Sigmoid colon (tissue), 4 donors: ENCODE results near the gene SLC22A1.

ENCODE experiments used
- CTCF ChIP-seq, 4 experiments: fragments of 450-650 bp in 3 of 4; fragments of 200-600 bp in 1 of 4; IDR thresholded peaks; one replicate each; pipeline ENCODE4 v1.5.1; 2016 to 2019; ENCODE audit warnings: antibody characterized with exemption in 4 of 4, mild to moderate bottlenecking in 3 of 4, moderate library complexity in 2 of 4
- EP300 ChIP-seq, 4 donors: sonication (generic); formaldehyde crosslinking; IDR thresholded peaks; one replicate each; pipeline ENCODE4 v1.6.1; 2017; ENCODE audit warnings: antibody characterized with exemption in 4 of 4
- POLR2A ChIP-seq, 2 donors: fragments of 450-650 bp; IDR thresholded peaks; one replicate each; pipeline ENCODE4 v1.6.1; 2016; ENCODE audit warnings: antibody characterized with exemption in 2 of 2, mild to moderate bottlenecking in 2 of 2, moderate library complexity in 2 of 2
- POLR2AphosphoS5 ChIP-seq, 4 donors: sonication (generic); formaldehyde crosslinking; IDR thresholded peaks; one replicate each; pipeline ENCODE4 v1.6.1; 2017; ENCODE audit warnings: antibody characterized with exemption in 4 of 4

- TF ChIP-seq CTCF (IDR thresholded peaks at IDR 0.05) = no peak
- no peak for TF ChIP-seq POLR2AphosphoS5 (IDR thresholded peaks at IDR 0.05)
- no peak for TF ChIP-seq EP300 (IDR thresholded peaks at IDR 0.05)
- no peak for TF ChIP-seq POLR2A (IDR thresholded peaks at IDR 0.05)
Measured at GRCh38 chr6:160115421-160115820, 6.2 kb upstream of the SLC22A1 start.
